Loucy (cell line): ENCODE data around the gene ABHD2.

Source experiments
- CTCF ChIP-seq: fragments of 200-600 bp; sonication (generic); conservative IDR thresholded peaks from 2 replicates; pipeline ENCODE4 v1.5.1; 2014; ENCODE audit warnings: mild to moderate bottlenecking, antibody characterized with exemption, low read length
- EZH2phosphoT487 ChIP-seq: fragments of 200-600 bp; IDR thresholded peaks from 2 replicates; pipeline ENCODE4 v1.6.1; 2018; ENCODE audit warnings: antibody characterized with exemption, mild to moderate bottlenecking, moderate library complexity, borderline replicate concordance

DNA sequence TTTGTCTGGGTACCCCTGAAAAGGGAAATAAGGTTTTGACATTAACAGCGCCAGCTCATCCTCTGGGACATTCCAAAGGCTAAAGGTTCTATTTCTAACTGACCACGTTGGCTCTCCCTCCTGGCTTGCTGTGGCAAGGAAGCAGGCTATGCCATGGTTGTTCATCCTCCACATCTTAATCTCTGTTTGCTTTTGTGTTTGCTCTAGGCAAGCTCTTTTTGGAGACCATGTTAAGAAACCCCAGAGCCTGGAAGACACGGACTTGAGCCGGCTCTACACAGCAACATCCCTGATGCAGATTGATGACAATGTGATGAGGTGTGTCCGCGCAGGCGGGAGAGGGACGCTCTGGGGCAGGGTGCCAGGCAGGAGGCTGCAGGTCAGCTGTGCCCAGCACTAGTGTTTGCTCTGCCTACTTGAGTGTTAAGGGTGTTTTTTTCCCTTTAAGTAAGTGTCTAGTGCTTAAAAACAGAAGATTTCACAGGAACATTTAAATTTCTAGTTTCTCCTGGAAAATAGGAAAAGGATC, 99.8 kb downstream of the ABHD2 start:
- TF ChIP-seq CTCF = no peak
- no peak for TF ChIP-seq EZH2phosphoT487
